ENCODE measurements around the gene ARIH2.

ARIH2 gene

GRCh38 chr3:48980295-48980694, 61.7 kb downstream of the ARIH2 start:
- no peak for TF ChIP-seq CTCF (IDR thresholded peaks at IDR 0.05; ENCODE audit: borderline replicate concordance, control extremely low read depth, extremely low read depth, insufficient read depth, missing control alignments)
- DNase-seq (ENCODE audit: low spot score) = no peak
- in situ Hi-C loops (cut with MboI; ENCODE audit: low sequenced_read_pairs, unreplicated experiment) = no loop called here

GRCh38 chr3:48982016-48982415, 63.4 kb downstream of the ARIH2 start:
- TF ChIP-seq CTCF (IDR thresholded peaks at IDR 0.05; ENCODE audit: borderline replicate concordance, control extremely low read depth, extremely low read depth, insufficient read depth, missing control alignments) = no peak
- DNase-seq (ENCODE audit: low spot score) = no peak
- in situ Hi-C loops (cut with MboI; ENCODE audit: low sequenced_read_pairs, unreplicated experiment) = no loop called here

GRCh38 chr3:48982686-48983085, 64.0 kb downstream of the ARIH2 start:
- in situ Hi-C loops (cut with MboI; ENCODE audit: low sequenced_read_pairs, unreplicated experiment) = no loop called here
- no peak for DNase-seq (ENCODE audit: low spot score)
- no peak for TF ChIP-seq CTCF (IDR thresholded peaks at IDR 0.05; ENCODE audit: borderline replicate concordance, control extremely low read depth, extremely low read depth, insufficient read depth, missing control alignments)

- in situ Hi-C loops (cut with MboI; ENCODE audit: low sequenced_read_pairs, unreplicated experiment) = no loop called here
- no peak for TF ChIP-seq CTCF (IDR thresholded peaks at IDR 0.05; ENCODE audit: borderline replicate concordance, control extremely low read depth, extremely low read depth, insufficient read depth, missing control alignments)
- DNase-seq (ENCODE audit: low spot score) = no peak
Observed at GRCh38 chr3:48983096-48983495, 64.5 kb downstream of the ARIH2 start.

GRCh38 chr3:48984663-48985062, 66.0 kb downstream of the ARIH2 start:
- no peak for TF ChIP-seq CTCF (IDR thresholded peaks at IDR 0.05; ENCODE audit: borderline replicate concordance, control extremely low read depth, extremely low read depth, insufficient read depth, missing control alignments)
- in situ Hi-C loops (cut with MboI; ENCODE audit: low sequenced_read_pairs, unreplicated experiment) = no loop called here
- no peak for DNase-seq (ENCODE audit: low spot score)

- in situ Hi-C loops (cut with MboI; ENCODE audit: low sequenced_read_pairs, unreplicated experiment) = no loop called here
- DNase-seq (ENCODE audit: low spot score) = no peak
- no peak for TF ChIP-seq CTCF (IDR thresholded peaks at IDR 0.05; ENCODE audit: borderline replicate concordance, control extremely low read depth, extremely low read depth, insufficient read depth, missing control alignments)
Observed at GRCh38 chr3:48985831-48986376, 67.3 kb downstream of the ARIH2 start.
